Testis (tissue), 2 donors: ENCODE results near the gene STK38.

ENCODE experiments used
- CTCF ChIP-seq, 3 experiments: fragments of 450-650 bp in 2 of 3; fragments of 200-600 bp in 1 of 3; sonication (generic) in 1 of 3; IDR thresholded peaks; one replicate each; pipeline ENCODE4 v1.5.1; 2016 to 2019; ENCODE audit warnings: antibody characterized with exemption in 3 of 3, mild to moderate bottlenecking in 2 of 3, moderate library complexity in 1 of 3
- POLR2A ChIP-seq: fragments of 450-650 bp; IDR thresholded peaks from one replicate; pipeline ENCODE4 v1.6.1; 2017; ENCODE audit warnings: antibody characterized with exemption, mild to moderate bottlenecking, moderate library complexity

- TF ChIP-seq CTCF (IDR thresholded peaks at IDR 0.05) (no peak), POLR2A (no peak)
Measured at GRCh38 chr6:36493319-36493718, 54.0 kb downstream of the STK38 start.
